ENCODE results near the gene PSMF1.

The PSMF1 gene

GRCh38 chr20:1123666-1124065, 5.3 kb downstream of the PSMF1 start:
- Histone ChIP-seq H3K9me3 (ENCODE audit: control insufficient read depth, low read length) (no peaks in the 10 kb centered on the region), H3K9ac (ENCODE audit: low read length) (no peak overlapping the region), H3K4me3 (ENCODE audit: low read length) (no peak overlapping the region), H3K27me3 (replicated peaks; ENCODE audit: control insufficient read depth, insufficient read depth, low read length) (no peaks in the 10 kb centered on the region), H3K4me1 (ENCODE audit: control insufficient read depth, insufficient read depth, low read length) (peaks cover 53% of the 10 kb centered on the region), H3K36me3 (ENCODE audit: control insufficient read depth, insufficient read depth, low read length, severe bottlenecking) (peaks cover 45% of the 10 kb centered on the region)
- DNase-seq (ENCODE audit: low read depth): no peak

- no peaks in the 10 kb centered on the region for H3K27me3 ChIP-seq (replicated peaks; ENCODE audit: control insufficient read depth, insufficient read depth, low read length)
- H3K36me3 ChIP-seq (ENCODE audit: control insufficient read depth, insufficient read depth, low read length, severe bottlenecking): peaks cover 51% of the 10 kb centered on the region
Measured at GRCh38 chr20:1124421-1124820, 6.0 kb downstream of the PSMF1 start.

GRCh38 chr20:1125277-1125676, 6.9 kb downstream of the PSMF1 start:
- no peaks in the 10 kb centered on the region for H3K9me3 ChIP-seq (ENCODE audit: control insufficient read depth, low read length)
- H3K27me3 ChIP-seq (replicated peaks; ENCODE audit: control insufficient read depth, insufficient read depth, low read length): no peaks in the 10 kb centered on the region
- H3K36me3 ChIP-seq (ENCODE audit: control insufficient read depth, insufficient read depth, low read length, severe bottlenecking): peaks cover 59% of the 10 kb centered on the region
- no peak overlapping the region for H3K4me3 ChIP-seq (ENCODE audit: low read length)
- H3K9ac ChIP-seq (ENCODE audit: low read length): no peak overlapping the region
- no peak for DNase-seq (ENCODE audit: low read depth)
- H3K4me1 ChIP-seq (ENCODE audit: control insufficient read depth, insufficient read depth, low read length): peaks cover 39% of the 10 kb centered on the region

More at GRCh38 chr20:1124421-1124820, 6.0 kb downstream of the PSMF1 start:
- H3K9me3 ChIP-seq (ENCODE audit: control insufficient read depth, low read length): no peaks in the 10 kb centered on the region
- DNase-seq (ENCODE audit: low read depth): no peak
- H3K4me1 ChIP-seq (ENCODE audit: control insufficient read depth, insufficient read depth, low read length): peaks cover 48% of the 10 kb centered on the region
- H3K9ac ChIP-seq (ENCODE audit: low read length): no peak overlapping the region
- no peak overlapping the region for H3K4me3 ChIP-seq (ENCODE audit: low read length)

GRCh38 chr20:1127840-1128239, 9.4 kb downstream of the PSMF1 start:
- no peak for DNase-seq (ENCODE audit: low read depth)
- Histone ChIP-seq H3K9ac (ENCODE audit: low read length) (no peak overlapping the region), H3K36me3 (ENCODE audit: control insufficient read depth, insufficient read depth, low read length, severe bottlenecking) (peaks cover 85% of the 10 kb centered on the region), H3K27me3 (replicated peaks; ENCODE audit: control insufficient read depth, insufficient read depth, low read length) (no peaks in the 10 kb centered on the region), H3K4me3 (ENCODE audit: low read length) (no peak overlapping the region), H3K4me1 (ENCODE audit: control insufficient read depth, insufficient read depth, low read length) (peaks cover 15% of the 10 kb centered on the region), H3K9me3 (ENCODE audit: control insufficient read depth, low read length) (no peaks in the 10 kb centered on the region)

- no peak for DNase-seq (ENCODE audit: low read depth)
- Histone ChIP-seq H3K9ac (ENCODE audit: low read length) (no peak overlapping the region), H3K36me3 (ENCODE audit: control insufficient read depth, insufficient read depth, low read length, severe bottlenecking) (peaks cover 88% of the 10 kb centered on the region), H3K4me1 (ENCODE audit: control insufficient read depth, insufficient read depth, low read length) (no peaks in the 10 kb centered on the region), H3K27me3 (replicated peaks; ENCODE audit: control insufficient read depth, insufficient read depth, low read length) (no peaks in the 10 kb centered on the region), H3K9me3 (ENCODE audit: control insufficient read depth, low read length) (no peaks in the 10 kb centered on the region), H3K4me3 (ENCODE audit: low read length) (no peak overlapping the region)
Measured at GRCh38 chr20:1130058-1130694, 11.8 kb downstream of the PSMF1 start.

- peaks cover 88% of the 10 kb centered on the region for H3K36me3 ChIP-seq (ENCODE audit: control insufficient read depth, insufficient read depth, low read length, severe bottlenecking)
- DNase-seq (ENCODE audit: low read depth): no peak
- H3K4me3 ChIP-seq (ENCODE audit: low read length): no peak overlapping the region
- H3K9me3 ChIP-seq (ENCODE audit: control insufficient read depth, low read length): no peaks in the 10 kb centered on the region
- H3K27me3 ChIP-seq (replicated peaks; ENCODE audit: control insufficient read depth, insufficient read depth, low read length): no peaks in the 10 kb centered on the region
- H3K9ac ChIP-seq (ENCODE audit: low read length): no peak overlapping the region
- H3K4me1 ChIP-seq (ENCODE audit: control insufficient read depth, insufficient read depth, low read length): no peaks in the 10 kb centered on the region
Measured at GRCh38 chr20:1130847-1131246, 12.4 kb downstream of the PSMF1 start.

- Histone ChIP-seq H3K27me3 (replicated peaks; ENCODE audit: control insufficient read depth, insufficient read depth, low read length) (no peaks in the 10 kb centered on the region), H3K4me3 (ENCODE audit: low read length) (no peak overlapping the region), H3K9me3 (ENCODE audit: control insufficient read depth, low read length) (no peaks in the 10 kb centered on the region), H3K4me1 (ENCODE audit: control insufficient read depth, insufficient read depth, low read length) (no peaks in the 10 kb centered on the region), H3K9ac (ENCODE audit: low read length) (no peak overlapping the region), H3K36me3 (ENCODE audit: control insufficient read depth, insufficient read depth, low read length, severe bottlenecking) (peaks cover 88% of the 10 kb centered on the region)
- DNase-seq (ENCODE audit: low read depth): no peak
Measured at GRCh38 chr20:1131354-1131753, 13.0 kb downstream of the PSMF1 start.

GRCh38 chr20:1134355-1134754, 16.0 kb downstream of the PSMF1 start:
- Histone ChIP-seq H3K4me3 (ENCODE audit: low read length) (no peak overlapping the region), H3K36me3 (ENCODE audit: control insufficient read depth, insufficient read depth, low read length, severe bottlenecking) (peaks cover 89% of the 10 kb centered on the region), H3K27me3 (replicated peaks; ENCODE audit: control insufficient read depth, insufficient read depth, low read length) (no peaks in the 10 kb centered on the region), H3K9me3 (ENCODE audit: control insufficient read depth, low read length) (no peaks in the 10 kb centered on the region), H3K9ac (ENCODE audit: low read length) (no peak overlapping the region), H3K4me1 (ENCODE audit: control insufficient read depth, insufficient read depth, low read length) (no peaks in the 10 kb centered on the region)
- no peak for DNase-seq (ENCODE audit: low read depth)

- peaks cover 86% of the 10 kb centered on the region for H3K36me3 ChIP-seq (ENCODE audit: control insufficient read depth, insufficient read depth, low read length, severe bottlenecking)
- no peaks in the 10 kb centered on the region for H3K9me3 ChIP-seq (ENCODE audit: control insufficient read depth, low read length)
- DNase-seq (ENCODE audit: low read depth): no peak
- no peak overlapping the region for H3K4me3 ChIP-seq (ENCODE audit: low read length)
- no peaks in the 10 kb centered on the region for H3K4me1 ChIP-seq (ENCODE audit: control insufficient read depth, insufficient read depth, low read length)
- no peaks in the 10 kb centered on the region for H3K27me3 ChIP-seq (replicated peaks; ENCODE audit: control insufficient read depth, insufficient read depth, low read length)
- H3K9ac ChIP-seq (ENCODE audit: low read length): no peak overlapping the region
Measured at GRCh38 chr20:1134836-1135235, 16.4 kb downstream of the PSMF1 start.

- Histone ChIP-seq H3K4me1 (ENCODE audit: control insufficient read depth, insufficient read depth, low read length) (no peaks in the 10 kb centered on the region), H3K9ac (ENCODE audit: low read length) (no peak overlapping the region), H3K27me3 (replicated peaks; ENCODE audit: control insufficient read depth, insufficient read depth, low read length) (no peaks in the 10 kb centered on the region), H3K9me3 (ENCODE audit: control insufficient read depth, low read length) (no peaks in the 10 kb centered on the region), H3K4me3 (ENCODE audit: low read length) (no peak overlapping the region), H3K36me3 (ENCODE audit: control insufficient read depth, insufficient read depth, low read length, severe bottlenecking) (peaks cover 82% of the 10 kb centered on the region)
- no peak for DNase-seq (ENCODE audit: low read depth)
Measured at GRCh38 chr20:1137236-1137635, 18.8 kb downstream of the PSMF1 start.

- no peak for DNase-seq (ENCODE audit: low read depth)
- H3K9ac ChIP-seq (ENCODE audit: low read length): no peak overlapping the region
- H3K9me3 ChIP-seq (ENCODE audit: control insufficient read depth, low read length): no peaks in the 10 kb centered on the region
- no peaks in the 10 kb centered on the region for H3K4me1 ChIP-seq (ENCODE audit: control insufficient read depth, insufficient read depth, low read length)
- peaks cover 55% of the 10 kb centered on the region for H3K36me3 ChIP-seq (ENCODE audit: control insufficient read depth, insufficient read depth, low read length, severe bottlenecking)
- H3K4me3 ChIP-seq (ENCODE audit: low read length): no peak overlapping the region
- H3K27me3 ChIP-seq (replicated peaks; ENCODE audit: control insufficient read depth, insufficient read depth, low read length): no peaks in the 10 kb centered on the region
Measured at GRCh38 chr20:1144401-1145172, 26.2 kb downstream of the PSMF1 start.
